H9 (cell line): Measurements from ENCODE around the gene SRPK1. TPM values are rescaled to one million over a fixed set of nuclear protein-coding genes. Genes with fewer than 3 reads are reported as not detected.
A peak's percentile ranks its signal among the peaks of the same experiment; 100 is the strongest.

Source experiments
- DNase-seq: peaks from one replicate; pipeline ENCODE4 v3.0.0-alpha.2; 2017
- H2AFZ ChIP-seq: one replicate; pipeline ENCODE4 v1.6.1; 2013; ENCODE audit warnings: mild to moderate bottlenecking, low read length, control low read depth, moderate library complexity
- H2AK5ac ChIP-seq: 2 replicates; pipeline ENCODE4 v1.6.1; 2013; ENCODE audit warnings: low read length, control low read depth, mixed read lengths; ENCODE audit not compliant: insufficient read length
- H2BK120ac ChIP-seq: one replicate; pipeline ENCODE4 v1.6.1; 2013; ENCODE audit warnings: low read depth, mild to moderate bottlenecking, low read length, control low read depth, inconsistent platforms; ENCODE audit not compliant: poor library complexity, severe bottlenecking
- H2BK12ac ChIP-seq: 2 replicates; pipeline ENCODE4 v1.6.1; 2013; ENCODE audit warnings: low read length, control low read depth, mixed read lengths, low read depth; ENCODE audit not compliant: insufficient read length
- H2BK15ac ChIP-seq: 2 replicates; pipeline ENCODE4 v1.6.1; 2013; ENCODE audit warnings: low read depth, low read length, control low read depth
- H2BK20ac ChIP-seq: one replicate; pipeline ENCODE4 v1.6.1; 2013; ENCODE audit warnings: low read depth, mild to moderate bottlenecking, low read length, control low read depth, inconsistent platforms; ENCODE audit not compliant: poor library complexity, severe bottlenecking
- H2BK5ac ChIP-seq: 2 replicates; pipeline ENCODE4 v1.6.1; 2013; ENCODE audit warnings: low read length, control low read depth, mixed read lengths; ENCODE audit not compliant: insufficient read length
- H3K14ac ChIP-seq: 2 replicates; pipeline ENCODE4 v1.6.1; 2013; ENCODE audit warnings: low read length, control low read depth; ENCODE audit not compliant: insufficient read depth
- H3K18ac ChIP-seq: 2 replicates; pipeline ENCODE4 v1.6.1; 2013; ENCODE audit warnings: low read depth, mild to moderate bottlenecking, mixed read lengths, low read length, control low read depth; ENCODE audit not compliant: insufficient read length
- H3K23ac ChIP-seq: 2 replicates; pipeline ENCODE4 v1.6.1; 2013; ENCODE audit warnings: low read length, control low read depth, mixed read lengths, low read depth; ENCODE audit not compliant: insufficient read length
- H3K23me2 ChIP-seq: 2 replicates; pipeline ENCODE4 v1.6.1; 2013; ENCODE audit warnings: low read depth, mild to moderate bottlenecking, mixed read lengths, low read length, control low read depth; ENCODE audit not compliant: insufficient read length, poor library complexity, severe bottlenecking
- H3K27ac ChIP-seq: 2 replicates; pipeline ENCODE4 v1.5.1; 2013; ENCODE audit warnings: low read length, control low read depth, mixed read lengths, low read depth; ENCODE audit not compliant: insufficient read length
- H3K27me3 ChIP-seq: 2 replicates; pipeline ENCODE4 v1.6.1; 2013; ENCODE audit warnings: low read length, control low read depth, inconsistent platforms; ENCODE audit not compliant: insufficient read depth
- H3K4ac ChIP-seq: 2 replicates; pipeline ENCODE4 v1.6.1; 2013; ENCODE audit warnings: low read depth, mild to moderate bottlenecking, control low read depth, inconsistent platforms, low read length, moderate library complexity
- H3K4me1 ChIP-seq: 2 replicates; pipeline ENCODE4 v1.6.1; 2013; ENCODE audit warnings: low read length, control low read depth, inconsistent platforms; ENCODE audit not compliant: insufficient read depth
- H3K4me2 ChIP-seq: 2 replicates; pipeline ENCODE4 v1.6.1; 2013; ENCODE audit warnings: low read length, control low read depth, mixed read lengths; ENCODE audit not compliant: insufficient read length, insufficient read depth
- H3K56ac ChIP-seq: 2 replicates; pipeline ENCODE4 v1.6.1; 2013; ENCODE audit warnings: low read depth, mild to moderate bottlenecking, mixed read lengths, low read length, control low read depth; ENCODE audit not compliant: insufficient read length
- H3K79me1 ChIP-seq: 2 replicates; pipeline ENCODE4 v1.6.1; 2013; ENCODE audit warnings: low read depth, mild to moderate bottlenecking, moderate library complexity, low read length, control low read depth, inconsistent platforms; ENCODE audit not compliant: insufficient read depth, poor library complexity, severe bottlenecking
- H3K79me2 ChIP-seq: 2 replicates; pipeline ENCODE4 v1.6.1; 2013; ENCODE audit warnings: low read length, control low read depth, inconsistent platforms; ENCODE audit not compliant: insufficient read depth
- H3K9ac ChIP-seq: 2 replicates; pipeline ENCODE4 v1.6.1; 2013; ENCODE audit warnings: low read length, control low read depth, mixed read lengths; ENCODE audit not compliant: insufficient read length; ENCODE audit errors: extremely low read depth
- H3K9me3 ChIP-seq: one replicate; pipeline ENCODE4 v1.6.1; 2013; ENCODE audit warnings: low read depth, low read length, inconsistent platforms; ENCODE audit not compliant: control insufficient read depth
- H3T11ph ChIP-seq: one replicate; pipeline ENCODE4 v1.6.1; 2013; ENCODE audit warnings: mild to moderate bottlenecking, low read length, control low read depth, inconsistent platforms
- H4K20me1 ChIP-seq: one replicate; pipeline ENCODE4 v1.6.1; 2013; ENCODE audit not compliant: control insufficient read depth, insufficient read length, insufficient read depth
- H4K5ac ChIP-seq: 2 replicates; pipeline ENCODE4 v1.6.1; 2013; ENCODE audit warnings: low read depth, mild to moderate bottlenecking, mixed read lengths, low read length, control low read depth; ENCODE audit not compliant: insufficient read length
- H4K8ac ChIP-seq: replicated peaks from 2 replicates; pipeline ENCODE4 v1.6.1; 2013; ENCODE audit warnings: low read length, control low read depth, mixed read lengths, low read depth; ENCODE audit not compliant: insufficient read length
- H4K91ac ChIP-seq: 2 replicates; pipeline ENCODE4 v1.6.1; 2013; ENCODE audit warnings: low read depth, mild to moderate bottlenecking, moderate library complexity, mixed read lengths, low read length, control low read depth; ENCODE audit not compliant: insufficient read length
- H3K27ac Mint-ChIP-seq, 3 experiments: 2 replicates in 2 of 3; 3 replicates in 1 of 3; pipeline ENCODE4 v1.8.0; 2020 to 2021; ENCODE audit warnings: mixed read lengths in 3 of 3, mild to moderate bottlenecking in 1 of 3, moderate library complexity in 1 of 3
- H3K27me3 Mint-ChIP-seq: 2 replicates; pipeline ENCODE4 v1.8.0; 2021; ENCODE audit warnings: low read depth, mild to moderate bottlenecking, moderate library complexity, mixed read lengths
- H3K36me3 Mint-ChIP-seq, 3 experiments: 2 replicates in 2 of 3; 3 replicates in 1 of 3; pipeline ENCODE4 v1.8.0; 2020 to 2021; ENCODE audit warnings: low read depth in 3 of 3, mixed read lengths in 3 of 3; ENCODE audit not compliant: insufficient read depth in 1 of 3
- H3K4me1 Mint-ChIP-seq, 2 experiments: 2 replicates each; pipeline ENCODE4 v1.8.0; 2020; ENCODE audit warnings: mixed read lengths in 2 of 2
- H3K4me3 Mint-ChIP-seq, 2 experiments: 2 replicates in 1 of 2; 3 replicates in 1 of 2; pipeline ENCODE4 v1.8.0; 2020 to 2021; ENCODE audit warnings: mild to moderate bottlenecking in 2 of 2, mixed read lengths in 2 of 2, moderate library complexity in 1 of 2
- H3K9me3 Mint-ChIP-seq, 2 experiments: 2 replicates in 1 of 2; 3 replicates in 1 of 2; pipeline ENCODE4 v1.8.0; 2020; ENCODE audit warnings: mild to moderate bottlenecking in 2 of 2, mixed read lengths in 2 of 2, moderate library complexity in 1 of 2
- WGBS: extraction: QIAGEN DNeasy Blood & Tissue Kit; methylation state at CpG from one replicate; pipeline ENCODE4 v1.1.7; 2013; ENCODE audit warnings: missing lambda C conversion rate, low lambda C conversion rate, mixed read lengths; ENCODE audit not compliant: insufficient read length; ENCODE audit errors: extremely low coverage; 5-methylcytosine and 5-hydroxymethylcytosine counted together
- total RNA-seq: library from RNA; stranded (reverse); gene quantifications from 2 replicates; pipeline ENCODE4 v1.2.1, GENCODE V29; 2021
- TF ChIP-seq, protein P1 (sequence below): fragments of 200-600 bp; sonication (generic); conservative IDR thresholded peaks from 3 replicates; pipeline ENCODE4 v1.8.0; 2021; ENCODE audit warnings: antibody characterized with exemption, mild to moderate bottlenecking

SRPK1 gene
- total RNA-seq, 1 experiment from 2014 or later = 93.2 TPM

DNA sequence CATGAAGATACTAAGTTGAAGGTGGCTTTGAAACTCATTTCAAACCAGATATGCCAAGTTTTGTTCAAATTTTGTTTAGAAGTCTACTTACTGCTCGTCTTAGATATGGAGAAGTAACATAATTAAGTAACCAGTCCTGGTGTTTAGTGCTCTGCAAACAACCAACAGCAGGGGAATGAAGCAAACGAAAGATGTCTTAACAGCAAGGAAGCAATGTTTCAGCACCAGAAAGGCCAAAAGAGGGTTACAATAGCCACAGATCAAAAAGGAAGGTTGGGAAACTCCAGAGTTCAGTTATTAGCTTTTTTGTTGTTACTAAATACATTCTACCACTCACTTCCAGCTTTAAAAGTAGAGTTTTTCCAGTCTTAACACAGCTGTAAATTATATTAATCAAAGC, 70.7 kb downstream of the SRPK1 start:
- Histone ChIP-seq H2AK5ac (no peak overlapping the region), H2AFZ (no peak overlapping the region), H3K23ac (no peak overlapping the region), H3K23me2 (no peaks in the 10 kb centered on the region), H3K27ac (no peak overlapping the region), H3K4me2 (no peak overlapping the region), H3K4me1 (no peaks in the 10 kb centered on the region), H2BK20ac (no peak overlapping the region), H3K79me2 (no peaks in the 10 kb centered on the region), H3K79me1 (peaks cover 3% of the 10 kb centered on the region), H3K56ac (no peak overlapping the region), H4K5ac (no peak overlapping the region), H3K27me3 (no peaks in the 10 kb centered on the region), H2BK5ac (no peak overlapping the region), H3K14ac (no peak overlapping the region), H4K8ac (no peak overlapping the region), H4K20me1 (no peaks in the 10 kb centered on the region), H3K4ac (no peak overlapping the region), H3K9me3 (no peaks in the 10 kb centered on the region), H2BK12ac (no peak overlapping the region), H3T11ph (no peak overlapping the region), H3K9ac (no peak overlapping the region), H2BK15ac (no peak overlapping the region), H4K91ac (no peak overlapping the region), H3K18ac (no peak overlapping the region), H2BK120ac (no peak overlapping the region)
- Mint-ChIP-seq H3K27ac (peak overlapping the region in 1 of 3 experiments; percentile 28; a peak in 1 of 7 replicates), H3K9me3 (peaks cover 5 to 6% of the 10 kb centered on the region in 2 experiments; a peak in 4 of 5 replicates), H3K27me3 (no peaks in the 10 kb centered on the region), H3K4me1 (peaks cover 6 to 15% of the 10 kb centered on the region in 2 experiments; a peak in 2 of 4 replicates), H3K36me3 (peaks cover 62 to 93% (median 86%) of the 10 kb centered on the region in 3 experiments), H3K4me3 (no peak overlapping the region)
- TF ChIP-seq, protein P1, sequence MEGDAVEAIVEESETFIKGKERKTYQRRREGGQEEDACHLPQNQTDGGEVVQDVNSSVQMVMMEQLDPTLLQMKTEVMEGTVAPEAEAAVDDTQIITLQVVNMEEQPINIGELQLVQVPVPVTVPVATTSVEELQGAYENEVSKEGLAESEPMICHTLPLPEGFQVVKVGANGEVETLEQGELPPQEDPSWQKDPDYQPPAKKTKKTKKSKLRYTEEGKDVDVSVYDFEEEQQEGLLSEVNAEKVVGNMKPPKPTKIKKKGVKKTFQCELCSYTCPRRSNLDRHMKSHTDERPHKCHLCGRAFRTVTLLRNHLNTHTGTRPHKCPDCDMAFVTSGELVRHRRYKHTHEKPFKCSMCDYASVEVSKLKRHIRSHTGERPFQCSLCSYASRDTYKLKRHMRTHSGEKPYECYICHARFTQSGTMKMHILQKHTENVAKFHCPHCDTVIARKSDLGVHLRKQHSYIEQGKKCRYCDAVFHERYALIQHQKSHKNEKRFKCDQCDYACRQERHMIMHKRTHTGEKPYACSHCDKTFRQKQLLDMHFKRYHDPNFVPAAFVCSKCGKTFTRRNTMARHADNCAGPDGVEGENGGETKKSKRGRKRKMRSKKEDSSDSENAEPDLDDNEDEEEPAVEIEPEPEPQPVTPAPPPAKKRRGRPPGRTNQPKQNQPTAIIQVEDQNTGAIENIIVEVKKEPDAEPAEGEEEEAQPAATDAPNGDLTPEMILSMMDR = no peak
- WGBS = no CpG with 5 or more reads among the region's 2 CpGs
- DNase-seq = no peak
